Ovary (tissue), 3 donors: Measurements from ENCODE around the gene TMEM45A.

Experiments used
- EP300 ChIP-seq: sonication (generic); formaldehyde crosslinking; IDR thresholded peaks from one replicate; pipeline ENCODE4 v1.6.1; 2017; ENCODE audit warnings: antibody characterized with exemption
- POLR2A ChIP-seq: fragments of 450-650 bp; IDR thresholded peaks from one replicate; pipeline ENCODE4 v1.6.1; 2017; ENCODE audit warnings: antibody characterized with exemption, mild to moderate bottlenecking, moderate library complexity
- TF ChIP-seq, protein P1 (sequence below), 3 donors: fragments of 450-650 bp in 2 of 3; fragments of 200-600 bp in 1 of 3; IDR thresholded peaks; one replicate each; pipeline versions ENCODE4 v1.5.1 to v1.8.0; 2016 to 2022; ENCODE audit warnings: antibody characterized with exemption in 3 of 3, mild to moderate bottlenecking in 1 of 3
- donor health status: DM: no; HTN: no; CAD: no.

DNA sequence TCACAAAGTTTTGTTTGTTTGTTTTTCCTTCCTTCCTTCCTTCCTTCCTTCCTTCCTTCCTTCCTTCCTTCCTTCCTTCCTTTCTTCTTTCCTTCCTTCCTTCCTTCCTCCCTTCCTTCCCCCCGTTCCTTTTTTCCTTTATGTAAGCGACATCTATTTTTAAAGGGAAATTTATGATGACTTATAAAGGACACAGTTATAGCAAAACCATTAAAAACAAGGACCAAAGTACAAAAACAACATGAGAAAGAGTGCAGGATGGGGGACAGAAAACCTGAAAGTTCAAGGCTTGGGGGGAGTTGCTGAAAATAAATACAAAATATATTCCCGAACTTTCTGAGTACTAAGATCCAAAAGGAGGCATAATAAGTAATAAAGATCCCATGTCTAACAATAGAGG is 118.8 kb downstream of the TMEM45A start:
- TF ChIP-seq, protein P1, sequence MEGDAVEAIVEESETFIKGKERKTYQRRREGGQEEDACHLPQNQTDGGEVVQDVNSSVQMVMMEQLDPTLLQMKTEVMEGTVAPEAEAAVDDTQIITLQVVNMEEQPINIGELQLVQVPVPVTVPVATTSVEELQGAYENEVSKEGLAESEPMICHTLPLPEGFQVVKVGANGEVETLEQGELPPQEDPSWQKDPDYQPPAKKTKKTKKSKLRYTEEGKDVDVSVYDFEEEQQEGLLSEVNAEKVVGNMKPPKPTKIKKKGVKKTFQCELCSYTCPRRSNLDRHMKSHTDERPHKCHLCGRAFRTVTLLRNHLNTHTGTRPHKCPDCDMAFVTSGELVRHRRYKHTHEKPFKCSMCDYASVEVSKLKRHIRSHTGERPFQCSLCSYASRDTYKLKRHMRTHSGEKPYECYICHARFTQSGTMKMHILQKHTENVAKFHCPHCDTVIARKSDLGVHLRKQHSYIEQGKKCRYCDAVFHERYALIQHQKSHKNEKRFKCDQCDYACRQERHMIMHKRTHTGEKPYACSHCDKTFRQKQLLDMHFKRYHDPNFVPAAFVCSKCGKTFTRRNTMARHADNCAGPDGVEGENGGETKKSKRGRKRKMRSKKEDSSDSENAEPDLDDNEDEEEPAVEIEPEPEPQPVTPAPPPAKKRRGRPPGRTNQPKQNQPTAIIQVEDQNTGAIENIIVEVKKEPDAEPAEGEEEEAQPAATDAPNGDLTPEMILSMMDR (IDR thresholded peaks at IDR 0.05) = no peak
- TF ChIP-seq POLR2A (no peak), EP300 (no peak)
